BJ (cell line): Measurements from ENCODE around the gene REEP6. TPM values are rescaled to one million over a fixed set of nuclear protein-coding genes. Genes with fewer than 3 reads are reported as not detected.

Source experiments
- CTCF ChIA-PET: fragments of 350-600 bp; formaldehyde crosslinking; extraction: SDS; loops from one replicate; lab custom pipeline; 2021; ENCODE audit warnings: antibody characterized with exemption, inconsistent platforms; lab: Yijun Ruan, JAX
- POLR2A ChIA-PET: fragments of 300-600 bp; sonication (Branson Sonifier 250); formaldehyde crosslinking; extraction: SDS; loops from one replicate; lab custom pipeline; 2021; ENCODE audit warnings: antibody characterized with exemption; lab: Charles Lee
- DNase-seq: peaks from one replicate; pipeline ENCODE4 v3.0.0-alpha.2; 2011; ENCODE audit warnings: low read depth
- H3K27me3 ChIP-seq: 2 replicates; pipeline ENCODE4 v1.6.0; 2011; ENCODE audit warnings: low read length; ENCODE audit not compliant: control insufficient read depth, insufficient read depth
- H3K36me3 ChIP-seq: 2 replicates; pipeline ENCODE4 v1.5.1; 2011; ENCODE audit warnings: low read length; ENCODE audit not compliant: control insufficient read depth, insufficient read depth
- H3K4me3 ChIP-seq: 2 replicates; pipeline ENCODE4 v1.5.1; 2011; ENCODE audit warnings: low read depth, mild to moderate bottlenecking, control low read depth, low read length
- polyA plus RNA-seq: library from polyadenylated mRNA; depleted of rRNA; stranded (reverse); fragments of >200 nt; gene quantifications from 2 replicates; pipeline ENCODE4 v1.2.3, GENCODE V29; 2011
- TF ChIP-seq, protein P1 (sequence below): IDR thresholded peaks from 2 replicates; pipeline ENCODE4 v1.5.1; 2011; ENCODE audit warnings: low read depth, mild to moderate bottlenecking, control low read depth, inconsistent platforms, low read length, moderate library complexity; ENCODE audit not compliant: insufficient read depth

The REEP6 gene
- polyA plus RNA-seq, 1 experiment, result 3.1 TPM

DNA sequence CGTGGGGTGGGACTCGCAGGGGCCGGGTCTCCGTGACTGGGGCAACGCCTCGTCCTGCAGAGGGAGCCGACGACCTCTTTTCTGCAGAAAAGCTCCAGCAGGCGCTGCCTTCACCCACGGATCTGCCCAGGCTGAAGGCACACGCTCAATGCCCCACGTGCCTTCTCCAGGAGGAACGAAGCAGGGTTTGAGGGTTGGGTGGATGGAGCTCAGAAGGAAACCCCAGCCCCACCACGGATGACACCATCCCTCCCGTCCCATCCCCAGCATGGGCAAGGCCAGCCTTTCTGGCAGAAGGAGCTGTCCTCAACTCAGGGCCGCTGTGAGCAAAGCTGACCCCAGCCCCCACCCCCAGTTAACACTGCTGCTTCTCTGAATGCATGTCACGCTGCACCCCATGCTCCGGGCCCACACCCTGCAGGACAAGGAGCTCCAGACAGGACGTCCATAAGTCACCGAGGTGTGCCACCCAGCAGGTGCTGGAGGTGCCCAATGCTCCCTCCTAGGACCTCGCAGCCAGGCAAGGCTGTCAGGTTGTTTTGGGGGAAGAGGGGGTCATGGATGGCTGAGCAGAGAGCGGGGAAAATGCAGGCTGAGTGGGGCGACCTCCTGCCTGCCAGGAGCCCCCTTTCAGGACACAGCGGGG is 19.3 kb upstream of the REEP6 start:
- peaks cover 23% of the 10 kb centered on the region for H3K27me3 ChIP-seq
- peaks cover 5% of the 10 kb centered on the region for H3K36me3 ChIP-seq
- DNase-seq, result no peak
- POLR2A ChIA-PET, result interaction anchor here (0.6 kb wide), 1 partner anchor 103 kb away, joined by 3 read pairs; no protein-coding TSS in a partner anchor
- CTCF ChIA-PET, result interaction anchor here (1.1 to 1.7 kb wide), 2 partner anchors 9 to 28 kb away, joined by 3 read pairs; no protein-coding TSS in a partner anchor
- no peak overlapping the region for H3K4me3 ChIP-seq
- TF ChIP-seq, protein P1, sequence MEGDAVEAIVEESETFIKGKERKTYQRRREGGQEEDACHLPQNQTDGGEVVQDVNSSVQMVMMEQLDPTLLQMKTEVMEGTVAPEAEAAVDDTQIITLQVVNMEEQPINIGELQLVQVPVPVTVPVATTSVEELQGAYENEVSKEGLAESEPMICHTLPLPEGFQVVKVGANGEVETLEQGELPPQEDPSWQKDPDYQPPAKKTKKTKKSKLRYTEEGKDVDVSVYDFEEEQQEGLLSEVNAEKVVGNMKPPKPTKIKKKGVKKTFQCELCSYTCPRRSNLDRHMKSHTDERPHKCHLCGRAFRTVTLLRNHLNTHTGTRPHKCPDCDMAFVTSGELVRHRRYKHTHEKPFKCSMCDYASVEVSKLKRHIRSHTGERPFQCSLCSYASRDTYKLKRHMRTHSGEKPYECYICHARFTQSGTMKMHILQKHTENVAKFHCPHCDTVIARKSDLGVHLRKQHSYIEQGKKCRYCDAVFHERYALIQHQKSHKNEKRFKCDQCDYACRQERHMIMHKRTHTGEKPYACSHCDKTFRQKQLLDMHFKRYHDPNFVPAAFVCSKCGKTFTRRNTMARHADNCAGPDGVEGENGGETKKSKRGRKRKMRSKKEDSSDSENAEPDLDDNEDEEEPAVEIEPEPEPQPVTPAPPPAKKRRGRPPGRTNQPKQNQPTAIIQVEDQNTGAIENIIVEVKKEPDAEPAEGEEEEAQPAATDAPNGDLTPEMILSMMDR, result peak; percentile 41

GRCh38 chr19:1472231-1473084 is 18.5 kb upstream of the REEP6 start:
- H3K4me3 ChIP-seq, result no peak overlapping the region
- H3K27me3 ChIP-seq, result peaks cover 19% of the 10 kb centered on the region
- peaks cover 6% of the 10 kb centered on the region for H3K36me3 ChIP-seq
- ChIA-PET POLR2A (interaction anchor here (0.6 kb wide), 1 partner anchor 104 kb away, joined by 3 read pairs; no protein-coding TSS in a partner anchor), CTCF (interaction anchor here (1.1 to 1.3 kb wide), 2 partner anchors 10 to 27 kb away, joined by 3 to 5 read pairs; no protein-coding TSS in a partner anchor)
- TF ChIP-seq, protein P1, result no peak
- no peak for DNase-seq

- TF ChIP-seq, protein P1, result no peak
- ChIA-PET CTCF (interaction anchor here (1.3 kb wide), 1 partner anchor 28 kb away, joined by 5 read pairs; no protein-coding TSS in a partner anchor), POLR2A (no interaction called here)
These were observed 17.7 kb upstream of the REEP6 start for GRCh38 chr19:1473085-1473851.

DNA sequence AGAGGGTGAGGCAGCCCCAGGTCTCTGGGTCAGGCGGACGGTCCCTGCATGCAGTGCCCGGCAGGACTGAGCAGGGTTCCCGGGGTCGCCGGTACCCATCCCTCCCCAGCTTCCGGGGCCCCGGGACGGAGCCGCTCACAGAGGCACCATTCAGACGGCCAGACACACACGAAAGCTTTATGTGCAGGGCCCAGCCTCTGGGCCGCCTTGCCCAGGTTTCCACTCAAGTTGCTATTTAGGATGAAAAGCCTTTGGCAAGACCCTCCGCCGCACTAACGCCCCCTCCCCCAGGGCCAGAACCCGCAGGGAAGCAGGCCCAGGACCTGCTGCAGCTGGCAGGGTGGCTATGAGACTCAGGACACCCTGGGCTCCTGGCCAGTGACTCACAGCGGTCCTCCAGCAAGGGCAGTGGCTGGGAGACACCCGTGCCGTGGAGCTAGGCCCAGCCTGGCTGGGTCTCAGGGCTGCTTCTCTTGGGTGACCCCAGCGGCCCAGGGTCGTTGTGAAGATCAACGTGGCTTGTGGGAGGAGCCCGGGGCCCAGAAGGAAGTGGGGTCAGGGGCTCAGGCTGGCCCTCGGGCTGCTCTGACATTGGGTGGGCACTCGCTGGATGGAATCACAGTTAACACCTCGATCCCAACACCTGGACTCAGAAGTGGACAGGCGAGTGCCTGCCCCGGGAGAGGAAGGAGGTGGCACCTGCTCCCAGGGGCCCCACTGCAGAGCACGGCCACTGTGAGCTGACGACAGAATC is 16.8 kb upstream of the REEP6 start:
- no peak overlapping the region for H3K4me3 ChIP-seq
- ChIA-PET CTCF (interaction anchor here (1.3 to 2.1 kb wide), 2 partner anchors 9 to 29 kb away, joined by 5 to 8 read pairs; no protein-coding TSS in a partner anchor), POLR2A (no interaction called here)
- H3K36me3 ChIP-seq, result peaks cover 6% of the 10 kb centered on the region
- DNase-seq, result no peak
- TF ChIP-seq, protein P1, result no peak
- H3K27me3 ChIP-seq, result peaks cover 14% of the 10 kb centered on the region

More at GRCh38 chr19:1473085-1473851, 17.7 kb upstream of the REEP6 start:
- peaks cover 17% of the 10 kb centered on the region for H3K27me3 ChIP-seq
- DNase-seq, result no peak
- no peak overlapping the region for H3K4me3 ChIP-seq
- peaks cover 6% of the 10 kb centered on the region for H3K36me3 ChIP-seq
